Kidney epithelial cell (primary cell): ENCODE measurements around the gene FALEC. TPM values are rescaled to one million over a fixed set of nuclear protein-coding genes. Genes with fewer than 3 reads are reported as not detected.
A peak's percentile ranks its signal among the peaks of the same experiment; 100 is the strongest.

ENCODE experiments used
- DNase-seq: peaks from one replicate; pipeline ENCODE4 v3.0.0-alpha.2; 2010; ENCODE audit warnings: low read depth
- H3K27me3 ChIP-seq: 2 replicates; pipeline ENCODE4 v1.6.0; 2011; ENCODE audit warnings: low read length; ENCODE audit not compliant: control insufficient read depth, insufficient read depth
- H3K36me3 ChIP-seq: 2 replicates; pipeline ENCODE4 v1.5.1; 2011; ENCODE audit warnings: low read length; ENCODE audit not compliant: control insufficient read depth, insufficient read depth
- H3K4me3 ChIP-seq: 2 replicates; pipeline ENCODE4 v1.5.1; 2011; ENCODE audit warnings: low read depth, mild to moderate bottlenecking, control low read depth, low read length
- CTCF ChIP-seq: IDR thresholded peaks from 2 replicates; pipeline ENCODE4 v1.5.1; 2011; ENCODE audit warnings: mild to moderate bottlenecking, moderate library complexity, low read length, control low read depth, inconsistent platforms; ENCODE audit not compliant: insufficient read depth, poor library complexity, severe bottlenecking
- total RNA-seq: library from RNA; depleted of rRNA; stranded (reverse); fragments of >200 nt; gene quantifications from 2 replicates; pipeline ENCODE4 v1.2.3, GENCODE V29; 2015

FALEC gene
- total RNA-seq, 1 donor from 2014 or later, result not detected

- no peak for TF ChIP-seq CTCF
- Histone ChIP-seq H3K27me3 (no peaks in the 10 kb centered on the region), H3K36me3 (no peaks in the 10 kb centered on the region), H3K4me3 (no peak overlapping the region)
- DNase-seq, result no peak
Measured at GRCh38 chr1:150512846-150513245, 2.7 kb upstream of the FALEC start.

- no peak for TF ChIP-seq CTCF
- H3K36me3 ChIP-seq, result no peaks in the 10 kb centered on the region
- no peak for DNase-seq
- no peak overlapping the region for H3K4me3 ChIP-seq
- H3K27me3 ChIP-seq, result no peaks in the 10 kb centered on the region
Measured at GRCh38 chr1:150513351-150513791, 2.2 kb upstream of the FALEC start.

GRCh38 chr1:150514260-150514659 is 1.3 kb upstream of the FALEC start:
- TF ChIP-seq CTCF, result no peak
- DNase-seq, result no peak

GRCh38 chr1:150514913-150515327 is 632 bp upstream of the FALEC start:
- Histone ChIP-seq H3K27me3 (no peaks in the 10 kb centered on the region), H3K4me3 (peak overlapping the region; percentile 38), H3K36me3 (no peaks in the 10 kb centered on the region)
- no peak for TF ChIP-seq CTCF
- no peak for DNase-seq

More at GRCh38 chr1:150514260-150514659, 1.3 kb upstream of the FALEC start:
- no peak overlapping the region for H3K4me3 ChIP-seq
- no peaks in the 10 kb centered on the region for H3K27me3 ChIP-seq
- no peaks in the 10 kb centered on the region for H3K36me3 ChIP-seq

- no peaks in the 10 kb centered on the region for H3K36me3 ChIP-seq
- no peak for DNase-seq
- H3K27me3 ChIP-seq, result no peaks in the 10 kb centered on the region
- peak overlapping the region; percentile 46 for H3K4me3 ChIP-seq
- no peak for TF ChIP-seq CTCF
Measured at GRCh38 chr1:150516050-150516591, 569 bp downstream of the FALEC start.

- Histone ChIP-seq H3K4me3 (no peak overlapping the region), H3K27me3 (no peaks in the 10 kb centered on the region), H3K36me3 (no peaks in the 10 kb centered on the region)
- no peak for DNase-seq
- TF ChIP-seq CTCF, result no peak
Measured at GRCh38 chr1:150516616-150517015, 1.1 kb downstream of the FALEC start.
